Right kidney (tissue), 1 donor: ENCODE results near the gene SLC10A3.

ENCODE experiments used
- DNase-seq: peaks from one replicate; pipeline ENCODE4 v3.0.0-alpha.2; 2016

Gene SLC10A3

GRCh38 chrX:154466907-154467306, 23.5 kb downstream of the SLC10A3 start:
- no peak for DNase-seq

GRCh38 chrX:154466036-154466435, 24.4 kb downstream of the SLC10A3 start:
- no peak for DNase-seq

- DNase-seq: no peak
These were observed 24.8 kb downstream of the SLC10A3 start for GRCh38 chrX:154465601-154466000.

GRCh38 chrX:154464806-154465365, 25.5 kb downstream of the SLC10A3 start:
- no peak for DNase-seq

DNA sequence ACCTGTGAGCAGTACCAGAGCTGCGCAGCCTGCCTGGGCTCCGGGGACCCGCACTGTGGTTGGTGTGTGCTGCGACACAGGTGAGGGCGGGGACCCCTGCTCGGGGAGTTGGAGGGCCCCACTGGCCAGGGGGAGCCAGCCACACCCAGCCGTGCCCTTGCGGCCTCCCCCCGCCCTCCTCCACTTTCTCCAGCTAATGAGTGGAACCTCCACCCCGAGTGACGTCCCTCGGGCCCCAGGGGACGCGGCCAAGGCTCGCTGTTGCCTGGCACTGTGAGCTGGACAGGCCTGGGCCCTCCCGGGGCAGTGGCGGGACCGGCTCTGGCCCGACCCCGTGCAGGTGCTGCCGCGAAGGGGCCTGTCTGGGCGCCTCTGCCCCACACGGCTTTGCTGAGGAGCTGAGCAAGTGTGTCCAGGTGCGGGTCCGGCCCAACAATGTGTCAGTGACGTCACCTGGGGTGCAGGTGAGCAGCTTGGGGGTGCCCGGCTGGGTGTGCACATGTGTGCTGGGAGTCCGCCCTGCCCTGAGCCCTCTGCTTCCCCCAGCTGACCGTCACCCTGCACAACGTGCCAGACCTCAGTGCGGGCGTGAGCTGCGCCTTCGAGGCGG, 26.7 kb downstream of the SLC10A3 start:
- DNase-seq: no peak

DNA sequence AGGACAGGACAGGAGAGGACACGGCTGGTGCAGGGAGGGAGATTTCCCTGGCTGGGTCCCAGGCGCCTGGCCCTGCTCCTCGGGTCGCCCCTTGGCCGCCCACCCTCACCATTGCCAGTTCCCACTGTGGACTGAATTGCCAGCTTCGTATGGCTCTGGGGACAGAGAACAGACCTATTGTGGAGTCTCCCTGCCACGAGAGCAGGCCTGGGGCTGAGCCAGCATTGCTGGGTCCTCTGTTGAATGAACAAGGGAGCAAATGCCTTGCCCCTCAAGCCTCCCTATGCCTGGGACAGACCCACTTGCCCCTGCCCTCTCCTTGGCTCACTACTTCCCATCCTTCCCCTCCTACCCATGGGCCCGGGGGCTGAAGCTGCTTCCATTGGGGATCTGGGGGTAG, 28.0 kb downstream of the SLC10A3 start:
- DNase-seq: no peak

DNA sequence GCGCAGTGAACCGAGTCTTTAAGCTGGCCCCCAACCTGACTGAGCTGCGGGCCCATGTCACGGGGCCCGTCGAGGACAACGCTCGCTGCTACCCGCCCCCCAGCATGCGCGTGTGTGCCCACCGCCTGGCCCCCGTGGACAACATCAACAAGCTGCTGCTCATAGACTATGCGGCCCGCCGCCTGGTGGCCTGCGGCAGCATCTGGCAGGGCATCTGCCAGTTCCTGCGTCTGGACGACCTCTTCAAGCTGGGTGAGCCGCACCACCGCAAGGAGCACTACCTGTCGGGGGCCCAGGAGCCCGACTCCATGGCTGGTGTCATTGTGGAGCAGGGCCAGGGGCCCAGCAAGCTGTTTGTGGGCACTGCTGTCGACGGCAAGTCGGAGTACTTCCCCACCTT, 30.1 kb downstream of the SLC10A3 start:
- no peak for DNase-seq

DNA sequence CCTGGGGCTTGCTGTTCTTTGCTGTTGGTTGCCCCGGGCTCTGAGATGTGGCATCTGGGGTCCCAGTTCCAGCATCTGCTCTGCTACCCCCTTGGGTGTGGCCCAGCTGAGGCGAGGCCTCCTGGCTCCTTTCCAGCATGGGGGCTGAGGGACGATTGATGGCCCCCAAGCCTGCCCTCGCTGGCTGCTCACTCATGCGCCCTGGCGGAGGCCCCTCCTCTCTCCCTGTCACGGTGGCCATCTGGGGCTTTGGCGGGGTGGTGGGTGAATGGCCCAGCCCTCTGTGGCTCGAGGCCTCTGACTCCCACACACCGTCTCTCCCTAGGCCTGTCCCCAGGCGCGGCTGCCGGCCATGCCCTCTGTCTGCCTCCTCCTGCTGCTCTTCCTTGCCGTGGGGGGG, 30.6 kb downstream of the SLC10A3 start:
- DNase-seq: peak; percentile 34

- DNase-seq: peak; percentile 20
These were observed 31.3 kb downstream of the SLC10A3 start for GRCh38 chrX:154458954-154459778.

GRCh38 chrX:154458116-154458953, 32.1 kb downstream of the SLC10A3 start, which contains the start of gene PLXNA3:
PLXNA3 (plus strand) TSS chrX:154458281; CDS start chrX:154460184, 1,903 bp downstream.
- DNase-seq: peak; percentile 47

DNA sequence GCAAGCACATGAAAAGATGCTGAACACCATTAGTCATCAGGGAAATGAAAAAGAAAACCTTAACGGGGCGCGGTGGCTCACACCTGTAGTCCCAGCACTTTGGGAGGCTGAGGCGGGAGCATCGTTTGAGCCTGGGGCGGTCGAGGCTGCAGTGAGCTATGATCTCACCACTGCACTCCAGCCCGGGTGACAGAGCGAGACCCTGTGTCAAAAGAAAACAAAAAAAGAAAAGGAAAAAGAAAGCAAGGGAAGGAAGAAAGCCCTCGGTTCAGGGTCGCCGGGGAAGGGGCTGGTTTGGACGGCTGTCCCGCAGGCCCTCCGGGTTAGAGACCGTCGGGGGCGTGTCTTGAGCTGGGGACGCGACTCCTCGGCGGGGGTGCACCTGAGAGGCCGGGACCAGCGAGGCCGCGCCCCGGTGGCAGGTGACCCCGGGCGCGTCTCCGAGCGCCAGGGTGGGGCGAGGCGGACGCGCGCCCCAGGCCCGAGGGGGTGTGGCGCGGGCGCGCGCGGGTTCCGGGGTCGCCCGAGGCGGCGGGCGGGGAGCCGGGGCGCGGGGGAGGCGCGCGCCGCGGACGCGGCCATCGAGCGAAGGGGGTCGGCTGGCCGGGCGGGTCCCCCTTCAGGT, 32.8 kb downstream of the SLC10A3 start:
- peak; percentile 57 for DNase-seq

DNA sequence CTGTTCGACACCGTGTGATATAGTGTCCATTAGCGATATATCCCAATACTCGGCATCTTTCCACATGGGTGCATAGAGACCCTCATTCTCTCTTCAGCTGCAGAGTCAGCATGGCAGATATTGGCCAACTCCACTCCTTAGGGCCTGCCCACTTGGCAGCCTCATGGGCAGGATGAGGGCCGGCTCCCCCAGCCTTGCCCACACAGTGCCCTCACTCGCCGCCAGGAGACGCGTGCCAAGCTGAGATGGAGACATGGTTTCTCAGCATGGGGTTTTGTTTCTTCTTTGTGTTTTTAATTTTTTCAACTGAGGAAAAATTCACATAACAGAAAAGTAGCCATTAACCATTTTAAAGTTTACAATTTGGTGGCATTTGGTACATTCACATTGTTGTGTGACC, 37.6 kb downstream of the SLC10A3 start:
- no peak for DNase-seq

DNA sequence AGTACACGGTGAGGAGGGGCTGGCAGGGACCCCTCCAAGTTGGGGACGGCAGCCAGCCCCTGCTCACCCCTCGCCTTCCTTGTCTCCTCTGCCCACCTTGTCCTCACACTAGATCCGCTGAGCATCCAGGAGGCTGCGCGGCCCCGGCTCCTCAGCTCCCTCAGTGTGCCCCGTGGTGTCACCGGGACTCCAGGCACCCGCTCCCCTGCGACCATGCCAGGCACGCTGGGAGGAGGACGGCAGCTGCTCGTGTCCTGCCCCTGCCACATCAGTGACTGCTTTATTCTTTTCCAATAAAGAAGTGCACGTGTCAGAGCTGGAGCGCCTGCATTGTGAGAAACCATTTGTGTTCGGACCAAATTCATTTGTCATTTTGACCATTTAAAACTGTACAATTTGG, 40.1 kb downstream of the SLC10A3 start:
- DNase-seq: no peak

GRCh38 chrX:154449618-154450017, 40.8 kb downstream of the SLC10A3 start:
- no peak for DNase-seq

GRCh38 chrX:154448484-154448883, 41.9 kb downstream of the SLC10A3 start:
- no peak for DNase-seq

DNA sequence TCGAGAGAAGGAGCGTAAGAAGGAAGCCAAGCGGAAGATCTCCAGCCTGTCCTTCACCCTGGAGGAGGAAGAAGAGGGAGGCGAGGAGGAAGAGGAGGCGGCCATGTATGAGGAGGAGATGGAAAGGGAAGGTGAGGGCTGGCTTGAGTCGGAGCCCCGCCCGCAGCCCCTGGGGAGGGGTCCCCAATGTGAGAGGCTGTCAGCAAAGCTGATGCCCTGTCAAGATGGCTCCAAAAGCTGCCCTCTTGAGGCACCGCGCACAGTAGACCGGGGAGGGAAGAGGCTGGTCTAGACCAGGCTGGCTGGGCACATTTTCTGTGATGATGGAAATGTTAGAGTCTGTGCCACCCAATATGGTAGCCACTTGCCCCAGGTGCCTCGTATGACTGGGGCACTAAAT, 44.0 kb downstream of the SLC10A3 start:
- no peak for DNase-seq

DNA sequence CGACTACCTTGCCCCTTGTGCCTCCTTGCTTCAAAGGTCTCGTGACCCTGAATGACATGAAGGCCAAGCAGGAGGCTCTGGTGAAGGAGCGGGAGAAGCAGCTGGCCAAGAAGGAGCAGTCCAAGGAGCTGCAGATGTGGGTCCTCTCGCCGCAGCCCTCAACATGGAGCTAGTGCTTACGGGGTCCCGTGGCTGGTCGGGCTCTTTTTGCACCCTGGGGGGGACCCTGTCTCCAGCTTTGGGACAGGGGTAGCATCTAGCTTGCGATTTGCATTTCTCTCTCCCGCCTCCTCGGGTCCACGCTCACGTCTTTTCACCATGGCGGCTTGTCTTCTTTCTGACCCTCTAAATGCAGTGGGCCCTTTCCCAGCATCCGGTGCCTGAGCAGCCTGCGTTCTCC, 44.7 kb downstream of the SLC10A3 start:
- DNase-seq: no peak

DNA sequence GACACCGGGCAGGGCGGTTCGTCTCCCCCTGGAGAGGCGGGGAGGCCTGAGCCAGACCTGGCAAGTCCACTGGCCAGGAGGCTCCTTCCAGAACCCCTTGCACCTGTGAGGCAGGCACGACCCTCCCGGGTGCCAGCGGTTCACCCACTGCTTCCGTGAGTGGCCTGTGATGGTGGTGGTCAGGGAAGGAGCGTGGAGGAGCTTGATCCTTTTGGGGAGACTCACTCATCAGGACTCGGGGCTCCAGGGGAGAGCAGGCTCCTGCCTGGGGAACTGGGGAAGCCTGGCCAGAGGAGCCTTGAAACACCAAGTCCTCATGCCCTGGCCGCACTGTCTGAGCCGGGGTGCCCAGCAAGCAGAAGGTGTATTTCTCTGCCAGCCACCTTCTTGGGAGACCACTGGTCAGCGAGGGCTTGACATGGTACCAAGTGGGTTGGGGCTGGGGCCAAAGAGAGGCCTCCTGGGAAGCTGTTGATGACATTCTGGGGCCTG, 45.6 kb downstream of the SLC10A3 start:
- DNase-seq: no peak

GRCh38 chrX:154443992-154444754, 46.3 kb downstream of the SLC10A3 start, which contains the start of gene FAM50A:
FAM50A (plus strand) TSS chrX:154444141; CDS start chrX:154444236, 95 bp downstream.
- DNase-seq: peak; percentile 60

- peak; percentile 18 for DNase-seq
These were observed 46.9 kb downstream of the SLC10A3 start for GRCh38 chrX:154443479-154443910.
